Mesenchymal stem cell (in vitro differentiated cells and primary cell): Measurements from ENCODE around the gene CSPG4.
"Not testable (repeated sequence)": the region's sequence is repeated elsewhere in the genome, so short reads cannot be mapped to it uniquely, and the experiment has no call there.

Source experiments
- DNase-seq: peaks from one replicate; pipeline ENCODE4 v3.0.0-alpha.2; 2013
- H2AFZ ChIP-seq: one replicate; pipeline ENCODE4 v1.6.1; 2013; ENCODE audit warnings: low read depth, mild to moderate bottlenecking, control low read depth, inconsistent platforms, low read length, moderate library complexity
- H2AK5ac ChIP-seq: 2 replicates; pipeline ENCODE4 v1.6.1; 2013; ENCODE audit warnings: low read length, moderate library complexity, mild to moderate bottlenecking, inconsistent platforms; ENCODE audit not compliant: severe bottlenecking
- H2BK120ac ChIP-seq: one replicate; pipeline ENCODE4 v1.6.1; 2013; ENCODE audit warnings: low read depth, mild to moderate bottlenecking, inconsistent platforms, low read length, moderate library complexity
- H2BK12ac ChIP-seq, 2 experiments: one replicate each; pipeline ENCODE4 v1.6.1; 2013; ENCODE audit warnings: inconsistent platforms in 2 of 2, low read length in 2 of 2, mild to moderate bottlenecking in 2 of 2, moderate library complexity in 2 of 2, control low read depth in 1 of 2
- H2BK15ac ChIP-seq: one replicate; pipeline ENCODE4 v1.6.1; 2013; ENCODE audit warnings: mild to moderate bottlenecking, low read depth, inconsistent platforms; ENCODE audit not compliant: poor library complexity, severe bottlenecking
- H2BK5ac ChIP-seq: 2 replicates; pipeline ENCODE4 v1.6.1; 2013; ENCODE audit warnings: low read depth, mild to moderate bottlenecking, low read length, control low read depth, inconsistent platforms; ENCODE audit not compliant: poor library complexity, severe bottlenecking
- H3K14ac ChIP-seq, 2 experiments: one replicate each; pipeline ENCODE4 v1.6.1; 2013; ENCODE audit warnings: inconsistent platforms in 2 of 2, low read length in 2 of 2, control low read depth in 1 of 2, mild to moderate bottlenecking in 1 of 2, moderate library complexity in 1 of 2
- H3K18ac ChIP-seq, 2 experiments: one replicate each; pipeline ENCODE4 v1.6.1; 2013; ENCODE audit warnings: inconsistent platforms in 2 of 2, low read length in 2 of 2, control low read depth in 1 of 2, low read depth in 1 of 2, mild to moderate bottlenecking in 1 of 2
- H3K23ac ChIP-seq, 2 experiments: one replicate each; pipeline ENCODE4 v1.6.1; 2013; ENCODE audit warnings: inconsistent platforms in 2 of 2, low read length in 2 of 2, mild to moderate bottlenecking in 2 of 2, moderate library complexity in 2 of 2, control low read depth in 1 of 2
- H3K27ac ChIP-seq: 2 replicates; pipeline ENCODE4 v1.5.1; 2013; ENCODE audit warnings: mild to moderate bottlenecking, moderate library complexity, low read length, control low read depth, inconsistent platforms; ENCODE audit not compliant: poor library complexity, severe bottlenecking
- H3K27me3 ChIP-seq, 2 experiments: 2 replicates each; pipeline versions ENCODE4 v1.6.1 to v1.7.0; 2013; ENCODE audit warnings: low read length in 2 of 2, mild to moderate bottlenecking in 2 of 2, moderate library complexity in 2 of 2, control low read depth in 1 of 2, inconsistent platforms in 1 of 2; ENCODE audit not compliant: control insufficient read depth in 1 of 2, insufficient read depth in 1 of 2
- H3K36me3 ChIP-seq, 2 experiments: 2 replicates each; pipeline versions ENCODE4 v1.6.1 to v1.7.0; 2013; ENCODE audit warnings: low read length in 2 of 2, control low read depth in 1 of 2, inconsistent platforms in 1 of 2, low read depth in 1 of 2, mild to moderate bottlenecking in 1 of 2; ENCODE audit not compliant: insufficient read depth in 2 of 2, control insufficient read depth in 1 of 2
- H3K4ac ChIP-seq, 2 experiments: one replicate each; pipeline ENCODE4 v1.6.1; 2013; ENCODE audit warnings: inconsistent platforms in 2 of 2, low read length in 2 of 2, mild to moderate bottlenecking in 2 of 2, moderate library complexity in 2 of 2, control low read depth in 1 of 2, low read depth in 1 of 2
- H3K4me1 ChIP-seq: 2 replicates; pipeline ENCODE4 v1.6.1; 2013; ENCODE audit warnings: low read depth, low read length, control low read depth; ENCODE audit not compliant: control insufficient read depth, insufficient read depth
- H3K4me2 ChIP-seq: 2 replicates; pipeline ENCODE4 v1.6.1; 2013; ENCODE audit warnings: low read length, mild to moderate bottlenecking, inconsistent platforms; ENCODE audit not compliant: poor library complexity, severe bottlenecking
- H3K4me3 ChIP-seq, 2 experiments: 2 replicates each; pipeline versions ENCODE4 v1.5.1 to v1.7.0; 2013; ENCODE audit warnings: low read length in 2 of 2, mild to moderate bottlenecking in 2 of 2, control low read depth in 1 of 2, low read depth in 1 of 2; ENCODE audit not compliant: insufficient read depth in 1 of 2
- H3K79me1 ChIP-seq: replicated peaks from 2 replicates; pipeline ENCODE4 v1.6.1; 2013; ENCODE audit warnings: mild to moderate bottlenecking, control low read depth, low read length, inconsistent platforms; ENCODE audit not compliant: poor library complexity, severe bottlenecking
- H3K9ac ChIP-seq: 2 replicates; pipeline ENCODE4 v1.7.0; 2013; ENCODE audit warnings: mild to moderate bottlenecking, low read length, moderate library complexity
- H3K9me3 ChIP-seq: 2 replicates; pipeline ENCODE4 v1.7.0; 2013; ENCODE audit warnings: mild to moderate bottlenecking, low read length; ENCODE audit not compliant: control insufficient read depth
- H4K8ac ChIP-seq: one replicate; pipeline ENCODE4 v1.6.1; 2013; ENCODE audit warnings: inconsistent platforms, mild to moderate bottlenecking, low read length, moderate library complexity
- H4K91ac ChIP-seq: one replicate; pipeline ENCODE4 v1.6.1; 2013; ENCODE audit warnings: mild to moderate bottlenecking, low read length, inconsistent platforms
- WGBS: methylation state at CpG from one replicate; pipeline ENCODE4 v1.1.7; 2013; ENCODE audit warnings: mixed read lengths; 5-methylcytosine and 5-hydroxymethylcytosine counted together

Gene CSPG4

DNA sequence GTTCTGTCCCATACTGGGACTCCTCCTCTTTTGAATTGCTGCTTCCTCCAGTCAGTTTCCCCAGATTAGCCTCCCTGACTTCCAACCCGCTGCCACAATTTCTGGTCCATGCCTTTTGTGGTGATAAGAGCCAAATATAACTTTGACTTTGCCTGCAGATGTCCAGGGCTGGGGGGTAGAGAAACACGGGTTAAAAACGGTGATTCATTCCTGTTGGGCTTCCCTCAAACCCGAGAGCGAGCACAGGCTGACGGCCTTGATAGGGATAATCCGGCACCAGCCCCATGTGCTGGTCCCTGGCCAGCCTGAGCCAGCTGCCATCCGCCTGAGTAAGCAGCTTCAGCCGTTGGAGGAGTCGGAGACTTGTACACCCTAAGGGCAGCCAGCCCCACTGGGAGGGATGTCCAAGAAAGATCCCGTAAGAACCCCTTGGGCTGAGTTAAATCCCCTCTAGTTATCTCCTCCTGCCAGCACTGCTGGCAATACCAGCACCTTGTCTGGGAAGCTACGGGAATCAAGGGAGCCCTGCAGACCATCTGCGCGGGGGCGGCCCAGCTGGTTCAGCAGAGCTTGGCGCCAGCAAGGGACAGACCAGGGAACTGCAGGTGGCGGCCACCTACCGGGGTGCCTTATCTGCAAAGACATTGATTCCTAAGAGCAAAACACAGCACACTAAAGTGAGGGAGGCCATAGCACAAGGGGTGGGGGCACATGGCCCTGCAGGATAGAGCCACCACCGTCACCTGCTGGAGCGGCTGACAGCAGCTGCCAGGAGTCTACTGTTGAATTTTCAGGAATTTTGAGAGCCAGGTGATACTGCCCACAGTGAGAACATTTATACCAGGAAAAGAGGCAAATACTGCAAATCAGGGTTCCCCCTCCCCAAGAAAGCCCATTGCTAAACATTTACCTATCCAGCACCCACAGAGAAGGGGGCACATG, 18.1 kb downstream of the CSPG4 start:
- Histone ChIP-seq H3K23ac (no peak overlapping the region), H3K27ac (peak overlapping the region; percentile 82), H3K4me1 (peaks cover 38% of the 10 kb centered on the region), H3K4ac (peak overlapping the region; percentile 32 to 91), H2BK15ac (no peak overlapping the region), H3K79me1 (no peaks in the 10 kb centered on the region), H3K36me3 (peaks cover 0 to 12% of the 10 kb centered on the region in 2 experiments), H3K18ac (peak overlapping the region; percentile 64 to 85), H4K91ac (peak overlapping the region; percentile 71), H2BK12ac (peak overlapping the region in 1 of 2 experiments; percentile 79), H2BK5ac (peak overlapping the region; percentile 12), H4K8ac (peak overlapping the region; percentile 95), H3K9ac (peak overlapping the region; percentile 87), H3K4me3 (peak overlapping the region in 1 of 2 experiments; percentile 37), H3K27me3 (no peaks in the 10 kb centered on the region), H3K14ac (peak overlapping the region in 1 of 2 experiments; percentile 6), H2AK5ac (no peak overlapping the region), H2BK120ac (peak overlapping the region; percentile 78), H3K4me2 (peak overlapping the region; percentile 39), H3K9me3 (no peaks in the 10 kb centered on the region), H2AFZ (no peak overlapping the region)
- 25% methylated on average over 20 of the region's 20 CpGs for WGBS
- DNase-seq: peak; percentile 96

DNA sequence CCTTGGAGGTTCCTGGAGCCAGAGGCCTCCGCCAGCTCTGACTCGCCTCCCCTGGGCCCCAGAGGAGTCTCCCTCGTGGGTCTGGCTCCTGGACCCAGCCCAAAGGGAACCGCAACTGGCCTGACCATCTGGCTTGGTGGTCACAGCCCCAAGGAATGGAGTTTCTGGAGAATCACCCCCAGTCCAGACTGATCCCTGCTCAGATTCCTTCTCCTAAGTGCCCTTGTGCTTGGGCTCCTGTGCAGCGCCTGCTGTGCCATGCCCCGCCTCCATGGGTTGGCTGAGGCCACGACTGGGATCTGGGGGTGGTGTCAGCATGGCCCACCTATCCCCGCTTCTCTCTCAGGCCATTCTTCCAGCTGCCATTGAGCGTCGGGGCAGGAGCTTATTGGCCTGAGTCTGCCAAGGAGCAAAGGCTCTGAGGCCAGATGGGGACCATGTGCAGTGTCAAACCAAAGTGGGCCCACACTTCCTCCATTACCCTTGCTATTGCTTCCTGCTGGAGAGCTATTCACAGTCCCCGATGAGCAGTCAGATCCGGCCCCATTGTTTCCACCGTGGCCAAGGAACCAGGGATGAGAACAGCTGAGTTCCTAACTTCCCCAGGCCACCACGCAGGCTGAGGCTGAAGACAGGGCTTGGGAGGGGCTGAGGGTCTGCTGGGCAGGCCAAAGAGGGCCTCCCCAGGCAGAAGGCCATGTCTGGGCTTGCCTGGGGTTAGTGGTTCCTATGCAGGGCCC, 19.0 kb downstream of the CSPG4 start:
- Histone ChIP-seq H4K8ac (peak overlapping the region; percentile 95), H3K4ac (peak overlapping the region; percentile 32 to 91), H3K14ac (no peak overlapping the region), H3K9ac (peak overlapping the region; percentile 87), H3K9me3 (no peaks in the 10 kb centered on the region), H2BK12ac (peak overlapping the region; percentile 7 to 55), H2AFZ (no peak overlapping the region), H3K27ac (peak overlapping the region; percentile 82), H2BK5ac (peak overlapping the region; percentile 12), H3K79me1 (no peaks in the 10 kb centered on the region), H3K18ac (peak overlapping the region; percentile 64 to 79), H3K36me3 (peaks cover 6 to 20% of the 10 kb centered on the region in 2 experiments), H2BK15ac (peak overlapping the region; percentile 84), H3K27me3 (no peaks in the 10 kb centered on the region), H3K23ac (no peak overlapping the region), H2BK120ac (peak overlapping the region; percentile 78), H3K4me3 (peak overlapping the region in 1 of 2 experiments; percentile 37), H4K91ac (peak overlapping the region; percentile 14), H3K4me2 (no peak overlapping the region), H2AK5ac (peak overlapping the region; percentile 63), H3K4me1 (peaks cover 37% of the 10 kb centered on the region)
- peak; percentile 63 for DNase-seq
- WGBS: 54% methylated on average over 14 of the region's 14 CpGs

DNA sequence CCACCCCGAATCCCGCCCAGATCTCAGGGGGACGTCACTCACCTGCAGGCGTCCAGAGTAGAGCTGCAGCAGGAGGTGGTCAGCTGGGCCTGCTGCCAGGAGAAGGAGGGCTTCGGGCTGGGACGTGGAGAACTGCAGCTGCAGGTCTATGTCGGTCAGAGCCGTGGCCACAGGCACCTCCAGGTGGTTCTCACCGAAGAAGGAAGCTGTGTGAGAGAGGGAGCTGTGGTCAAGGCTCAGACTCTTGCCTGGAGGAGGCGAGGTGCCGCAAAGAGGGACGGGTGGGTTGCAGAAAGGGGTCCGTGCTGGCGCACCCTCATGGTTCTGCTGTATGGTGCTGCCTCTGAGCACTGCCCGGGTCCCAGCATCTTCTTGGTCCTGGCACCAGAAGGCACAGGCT, 19.6 kb downstream of the CSPG4 start:
- H2BK5ac ChIP-seq, H3K27ac ChIP-seq, H3K4me2 ChIP-seq, H3K23ac ChIP-seq, DNase-seq, H4K8ac ChIP-seq, H2BK15ac ChIP-seq, H2BK12ac ChIP-seq, H3K14ac ChIP-seq, H3K79me1 ChIP-seq, H3K4me3 ChIP-seq, H2AK5ac ChIP-seq, H4K91ac ChIP-seq, H3K9me3 ChIP-seq, H2BK120ac ChIP-seq, H3K27me3 ChIP-seq, H2AFZ ChIP-seq, H3K9ac ChIP-seq: not testable (repeated sequence)
- Histone ChIP-seq H3K36me3 (peaks cover 13 to 27% of the 10 kb centered on the region in 2 experiments), H3K4me1 (peaks cover 34% of the 10 kb centered on the region), H3K4ac (peak overlapping the region in 1 of 2 experiments; percentile 0), H3K18ac (peak overlapping the region in 1 of 2 experiments; percentile 63)
- WGBS: 94% methylated on average over 10 of the region's 15 CpGs

DNA sequence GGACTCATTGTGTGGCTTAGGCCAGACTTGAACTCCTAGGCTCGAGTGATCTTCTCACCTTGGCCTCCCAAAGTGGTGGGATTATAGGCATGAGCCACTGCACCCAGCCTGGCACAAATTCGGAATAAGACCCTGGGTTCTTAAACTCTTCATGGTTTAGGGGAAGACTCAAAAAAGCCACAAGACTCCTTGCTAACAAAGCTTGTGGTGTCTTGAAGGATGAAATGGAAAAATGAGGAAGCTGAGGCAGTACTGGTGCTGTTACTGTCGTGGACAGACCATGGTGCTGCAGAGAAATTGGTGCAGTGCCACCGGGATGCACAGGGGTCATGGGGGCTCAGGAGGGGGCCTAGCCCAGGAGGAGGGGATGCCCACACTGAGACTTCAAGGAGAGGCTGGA, 20.3 kb downstream of the CSPG4 start:
- WGBS: 89% methylated on average over 4 of the region's 4 CpGs
- not testable (repeated sequence) for H2BK12ac ChIP-seq, H3K4me2 ChIP-seq, H2AK5ac ChIP-seq, H3K23ac ChIP-seq, DNase-seq, H3K4ac ChIP-seq, H3K9me3 ChIP-seq, H3K27ac ChIP-seq, H3K9ac ChIP-seq, H2BK15ac ChIP-seq, H3K4me3 ChIP-seq, H3K14ac ChIP-seq, H3K18ac ChIP-seq, H3K79me1 ChIP-seq, H4K91ac ChIP-seq, H3K27me3 ChIP-seq, H4K8ac ChIP-seq, H2AFZ ChIP-seq, H2BK120ac ChIP-seq, H2BK5ac ChIP-seq
- Histone ChIP-seq H3K4me1 (peaks cover 31% of the 10 kb centered on the region), H3K36me3 (peaks cover 20 to 34% of the 10 kb centered on the region in 2 experiments)
